Neuronal stem cell (in vitro differentiated cells): ENCODE data around the gene TLE3.

Experiments used
- DNase-seq: peaks from one replicate; pipeline ENCODE4 v3.0.0-alpha.2; 2013; ENCODE audit warnings: low spot score
- H2AFZ ChIP-seq: one replicate; pipeline ENCODE4 v1.6.1; 2013; ENCODE audit warnings: mild to moderate bottlenecking, low read length, inconsistent platforms
- H2AK5ac ChIP-seq: 2 replicates; pipeline ENCODE4 v1.6.1; 2013; ENCODE audit warnings: low read depth, mild to moderate bottlenecking, inconsistent platforms, low read length, moderate library complexity, mixed read lengths
- H2BK120ac ChIP-seq: 2 replicates; pipeline ENCODE4 v1.6.1; 2013; ENCODE audit warnings: low read depth, mild to moderate bottlenecking, inconsistent platforms, low read length, moderate library complexity, mixed read lengths
- H2BK12ac ChIP-seq: one replicate; pipeline ENCODE4 v1.6.1; 2013; ENCODE audit warnings: low read length, inconsistent platforms
- H2BK15ac ChIP-seq: 2 replicates; pipeline ENCODE4 v1.6.1; 2013; ENCODE audit warnings: mild to moderate bottlenecking, low read length, inconsistent platforms, mixed read lengths
- H2BK5ac ChIP-seq: one replicate; pipeline ENCODE4 v1.6.1; 2013; ENCODE audit warnings: inconsistent platforms, mild to moderate bottlenecking, low read length, moderate library complexity
- H3K14ac ChIP-seq: one replicate; pipeline ENCODE4 v1.6.1; 2013; ENCODE audit warnings: low read length, inconsistent platforms
- H3K18ac ChIP-seq: 2 replicates; pipeline ENCODE4 v1.6.1; 2013; ENCODE audit warnings: low read length, inconsistent platforms
- H3K23ac ChIP-seq: 2 replicates; pipeline ENCODE4 v1.6.1; 2013; ENCODE audit warnings: low read depth, mild to moderate bottlenecking, mixed read lengths, low read length, inconsistent platforms; ENCODE audit not compliant: poor library complexity
- H3K27ac ChIP-seq: replicated peaks from 3 replicates; pipeline ENCODE4 v1.5.1; 2013; ENCODE audit warnings: low read length, inconsistent platforms
- H3K27me3 ChIP-seq, 3 experiments: 2 replicates each; pipeline ENCODE4 v1.6.1; 2013; ENCODE audit warnings: low read length in 3 of 3, mild to moderate bottlenecking in 2 of 3, inconsistent platforms in 1 of 3, low read depth in 1 of 3, mixed read lengths in 1 of 3, moderate library complexity in 1 of 3; ENCODE audit not compliant: control insufficient read depth in 3 of 3, insufficient read depth in 3 of 3
- H3K36me3 ChIP-seq, 2 donors: replicated peaks in 1 of 2; 2 replicates each; pipeline ENCODE4 v1.6.1; 2013; ENCODE audit warnings: low read length in 2 of 2; ENCODE audit not compliant: control insufficient read depth in 2 of 2, insufficient read depth in 2 of 2
- H3K4ac ChIP-seq: 2 replicates; pipeline ENCODE4 v1.6.1; 2013; ENCODE audit warnings: inconsistent platforms, mild to moderate bottlenecking, low read length, moderate library complexity
- H3K4me1 ChIP-seq, 2 donors: 1 replicate in 1 of 2; 2 replicates in 1 of 2; pipeline ENCODE4 v1.6.1; 2013; ENCODE audit warnings: low read length in 2 of 2, low read depth in 1 of 2; ENCODE audit not compliant: control insufficient read depth in 2 of 2, insufficient read depth in 1 of 2
- H3K4me2 ChIP-seq: one replicate; pipeline ENCODE4 v1.6.1; 2013; ENCODE audit warnings: mild to moderate bottlenecking, low read length, inconsistent platforms; ENCODE audit not compliant: insufficient read depth, poor library complexity, severe bottlenecking
- H3K4me3 ChIP-seq, 2 donors: 2 replicates each; pipeline ENCODE4 v1.5.1; 2013; ENCODE audit warnings: low read length in 2 of 2, mild to moderate bottlenecking in 2 of 2, inconsistent platforms in 1 of 2, moderate library complexity in 1 of 2
- H3K79me1 ChIP-seq: one replicate; pipeline ENCODE4 v1.6.1; 2013; ENCODE audit warnings: low read depth, mild to moderate bottlenecking, inconsistent platforms, low read length, moderate library complexity
- H3K9ac ChIP-seq: one replicate; pipeline ENCODE4 v1.6.1; 2013; ENCODE audit warnings: mild to moderate bottlenecking, low read depth, low read length, inconsistent platforms; ENCODE audit not compliant: poor library complexity
- H3K9me3 ChIP-seq, 2 donors: replicated peaks in 1 of 2; 2 replicates each; pipeline versions ENCODE3 to v1.6.1; 2013; ENCODE audit warnings: low read length in 2 of 2, mild to moderate bottlenecking in 2 of 2, inconsistent platforms in 1 of 2, low read depth in 1 of 2, mixed read lengths in 1 of 2, moderate library complexity in 1 of 2; ENCODE audit not compliant: control insufficient read depth in 2 of 2, insufficient read depth in 1 of 2
- H4K8ac ChIP-seq: one replicate; pipeline ENCODE4 v1.6.1; 2013; ENCODE audit warnings: low read depth, mild to moderate bottlenecking, inconsistent platforms, low read length, moderate library complexity
- H4K91ac ChIP-seq: one replicate; pipeline ENCODE4 v1.6.1; 2013; ENCODE audit warnings: low read length, low read depth, mild to moderate bottlenecking, inconsistent platforms; ENCODE audit not compliant: poor library complexity
- WGBS, 2 donors: extraction: QIAGEN DNeasy Blood & Tissue Kit; methylation state at CpG; one replicate each; pipeline ENCODE4 v1.1.7; 2013; ENCODE audit warnings: missing lambda C conversion rate in 2 of 2, mixed read lengths in 1 of 2; ENCODE audit not compliant: insufficient read length in 2 of 2, insufficient replicate concordance in 1 of 2; ENCODE audit errors: extremely low coverage in 2 of 2; 5-methylcytosine and 5-hydroxymethylcytosine counted together

TLE3 gene

DNA sequence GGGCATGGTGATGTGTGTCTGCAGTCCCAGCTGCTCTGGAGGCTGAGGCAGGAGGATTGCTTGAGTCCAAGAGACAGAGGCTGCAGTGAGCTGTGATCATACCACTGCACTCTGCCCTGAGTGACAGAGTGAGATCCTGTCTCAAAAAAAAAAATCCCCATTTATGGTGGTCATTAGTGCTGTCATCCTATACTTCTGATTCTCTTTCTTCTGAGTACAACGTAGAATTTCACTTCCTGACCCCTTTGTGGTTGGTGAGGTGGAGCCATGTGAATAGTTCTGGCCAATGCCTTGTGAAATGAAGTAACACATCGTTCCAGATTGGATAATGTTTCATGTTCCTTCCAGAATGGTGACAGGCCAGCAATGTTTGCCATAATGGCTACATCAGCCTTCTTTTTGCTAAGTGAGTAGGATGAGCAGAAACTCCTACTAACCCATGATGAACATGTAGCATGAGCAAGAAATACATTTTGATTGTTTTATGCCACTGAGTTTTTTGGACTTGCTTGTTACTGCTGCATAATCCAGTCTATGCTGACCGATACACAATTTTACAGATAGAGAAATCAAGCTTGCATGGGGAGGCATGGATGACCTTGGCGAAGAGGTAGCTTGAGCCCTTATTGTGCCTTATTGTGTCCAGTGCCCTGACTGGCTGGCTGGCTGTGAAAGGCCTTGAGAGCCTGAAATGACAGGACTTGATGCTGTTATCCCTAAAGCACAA lies 30.9 kb upstream of the TLE3 start:
- H4K91ac ChIP-seq: no peak overlapping the region

DNA sequence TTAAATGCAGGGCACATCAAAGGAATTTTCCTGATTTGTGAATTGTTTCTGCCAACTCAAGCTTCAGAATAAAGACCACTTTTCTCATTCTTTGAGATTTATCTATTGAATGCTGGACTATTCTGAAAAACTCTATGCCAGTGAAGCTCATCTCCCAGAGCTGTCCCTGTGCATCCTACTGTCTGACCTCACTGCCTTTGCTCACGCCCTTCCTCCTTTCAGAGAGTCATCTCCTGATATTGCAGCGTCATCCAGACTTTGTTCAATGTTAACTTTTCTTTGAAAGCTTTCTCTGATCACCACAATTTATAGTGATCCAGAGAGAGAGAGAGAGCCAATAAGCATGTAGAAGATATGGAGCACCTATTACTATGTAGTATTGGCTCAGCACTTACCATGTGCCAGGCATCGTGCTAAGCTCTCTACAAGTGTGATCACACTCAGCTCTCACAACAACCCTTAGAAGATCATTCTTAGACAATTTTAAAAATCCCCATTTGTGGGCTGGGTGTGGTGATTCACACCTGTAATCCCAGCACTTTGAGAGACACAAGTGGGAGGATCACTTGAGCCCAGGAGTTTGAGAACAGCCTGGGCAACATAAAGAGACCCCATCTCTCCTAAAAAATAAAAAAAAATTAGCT lies 30.2 kb upstream of the TLE3 start:
- no peak overlapping the region for H3K18ac ChIP-seq
- no peak overlapping the region for H3K4ac ChIP-seq
- no peak overlapping the region for H2BK5ac ChIP-seq
- H3K27me3 ChIP-seq: peaks cover 0 to 27% (median 0%) of the 10 kb centered on the region in 3 experiments
- H2AFZ ChIP-seq: no peak overlapping the region
- H3K27ac ChIP-seq: no peak overlapping the region
- H2AK5ac ChIP-seq: no peak overlapping the region
- no peak overlapping the region for H3K9ac ChIP-seq
- H3K14ac ChIP-seq: no peak overlapping the region
- no peak for DNase-seq
- peaks cover 0 to 4% of the 10 kb centered on the region in 2 donors for H3K4me1 ChIP-seq
- no peak overlapping the region for H3K4me2 ChIP-seq
- H3K79me1 ChIP-seq: no peaks in the 10 kb centered on the region
- H2BK15ac ChIP-seq: no peak overlapping the region
- H2BK12ac ChIP-seq: no peak overlapping the region
- H3K36me3 ChIP-seq: no peaks in the 10 kb centered on the region
- H3K4me3 ChIP-seq: no peak overlapping the region
- no CpG with 5 or more reads among the region's 3 CpGs for WGBS, 2 donors
- H3K23ac ChIP-seq: no peak overlapping the region
- no peaks in the 10 kb centered on the region for H3K9me3 ChIP-seq
- H4K91ac ChIP-seq: no peak overlapping the region
- no peak overlapping the region for H4K8ac ChIP-seq
- no peak overlapping the region for H2BK120ac ChIP-seq

More for the DNA sequence above, 30.9 kb upstream of the TLE3 start:
- Histone ChIP-seq H3K14ac (no peak overlapping the region), H4K8ac (no peak overlapping the region), H2AFZ (no peak overlapping the region), H3K9ac (no peak overlapping the region), H3K4ac (no peak overlapping the region), H2BK5ac (no peak overlapping the region), H2BK120ac (no peak overlapping the region), H3K4me2 (no peak overlapping the region), H2BK15ac (no peak overlapping the region), H3K4me3 (no peak overlapping the region), H3K9me3 (no peaks in the 10 kb centered on the region), H2AK5ac (no peak overlapping the region), H3K18ac (no peak overlapping the region), H2BK12ac (no peak overlapping the region), H3K4me1 (peaks cover 0 to 4% of the 10 kb centered on the region in 2 donors), H3K27me3 (peaks cover 0 to 23% (median 0%) of the 10 kb centered on the region in 3 experiments), H3K79me1 (no peaks in the 10 kb centered on the region), H3K27ac (no peak overlapping the region), H3K23ac (no peak overlapping the region), H3K36me3 (no peaks in the 10 kb centered on the region)
- WGBS, 2 donors: no CpG with 5 or more reads among the region's 4 CpGs
- DNase-seq: no peak

DNA sequence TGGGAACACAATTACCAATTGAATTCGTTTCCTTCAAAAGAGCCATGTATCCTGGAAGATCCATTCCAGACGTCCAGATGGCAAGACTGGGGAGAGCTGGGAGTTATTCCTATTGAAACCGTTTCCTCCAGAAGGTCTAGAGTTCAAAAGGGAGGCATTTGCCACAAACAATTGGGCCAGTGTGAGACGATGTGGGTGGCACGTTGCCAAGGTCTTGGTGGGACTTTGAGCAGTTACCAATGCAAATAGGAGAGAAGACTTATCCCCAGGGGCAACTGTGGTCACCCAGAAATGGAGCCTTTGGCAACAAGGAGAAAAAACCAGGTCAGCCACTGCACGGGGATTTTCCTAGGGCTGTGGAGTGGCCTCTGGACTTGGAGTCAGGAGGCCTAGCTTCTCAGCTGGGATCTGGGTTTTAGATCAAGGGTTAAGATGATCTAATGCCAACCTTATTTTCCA lies 29.6 kb upstream of the TLE3 start:
- Histone ChIP-seq H2BK15ac (no peak overlapping the region), H3K9ac (no peak overlapping the region), H3K27ac (no peak overlapping the region), H2BK120ac (no peak overlapping the region), H3K79me1 (no peaks in the 10 kb centered on the region), H2AK5ac (no peak overlapping the region), H4K8ac (no peak overlapping the region), H3K23ac (no peak overlapping the region), H3K9me3 (no peaks in the 10 kb centered on the region), H3K4ac (no peak overlapping the region), H4K91ac (no peak overlapping the region), H3K18ac (no peak overlapping the region), H3K14ac (no peak overlapping the region), H3K4me3 (no peak overlapping the region), H2BK5ac (no peak overlapping the region), H3K4me1 (peaks cover 0 to 4% of the 10 kb centered on the region in 2 donors), H3K4me2 (no peak overlapping the region), H3K36me3 (no peaks in the 10 kb centered on the region), H2BK12ac (no peak overlapping the region), H2AFZ (no peak overlapping the region), H3K27me3 (peaks cover 0 to 29% (median 0%) of the 10 kb centered on the region in 3 experiments)
- WGBS, 2 donors: no CpG with 5 or more reads among the region's 6 CpGs
- no peak for DNase-seq

DNA sequence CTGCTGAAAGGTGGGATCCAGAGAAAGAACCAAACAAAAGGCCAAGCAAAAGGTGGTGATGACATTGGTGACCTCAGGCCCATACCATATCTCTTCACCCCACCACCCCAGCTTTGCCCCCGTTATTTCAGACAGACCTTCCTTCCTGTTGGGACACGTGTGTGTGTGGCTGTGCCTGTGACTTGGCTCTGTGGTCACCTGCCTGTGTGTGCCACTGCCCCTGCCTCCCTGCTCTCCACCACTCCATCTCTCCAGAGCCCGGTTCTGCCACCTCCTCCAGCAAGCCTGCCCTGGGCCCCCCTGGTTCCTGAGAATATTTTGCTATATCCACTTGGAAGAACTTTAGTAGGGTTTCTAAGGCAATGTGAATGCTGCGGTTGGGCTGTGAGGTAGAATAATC lies 28.6 kb upstream of the TLE3 start:
- DNase-seq: no peak
- Histone ChIP-seq H3K4ac (no peak overlapping the region), H3K4me3 (no peak overlapping the region), H3K4me1 (peaks cover 0 to 2% of the 10 kb centered on the region in 2 donors), H3K4me2 (no peak overlapping the region), H3K9me3 (no peaks in the 10 kb centered on the region), H2BK12ac (no peak overlapping the region), H2BK120ac (no peak overlapping the region), H3K36me3 (no peaks in the 10 kb centered on the region), H3K27ac (no peak overlapping the region), H4K8ac (no peak overlapping the region), H3K9ac (no peak overlapping the region), H3K14ac (no peak overlapping the region), H3K27me3 (peaks cover 0 to 34% (median 0%) of the 10 kb centered on the region in 3 experiments), H2AK5ac (no peak overlapping the region), H3K23ac (no peak overlapping the region), H2AFZ (no peak overlapping the region), H2BK15ac (no peak overlapping the region), H2BK5ac (no peak overlapping the region), H3K79me1 (no peaks in the 10 kb centered on the region), H4K91ac (no peak overlapping the region), H3K18ac (no peak overlapping the region)
- no CpG with 5 or more reads among the region's 4 CpGs for WGBS, 2 donors
